ENCODE data around the gene DPEP1. TPM values are rescaled to one million over a fixed set of nuclear protein-coding genes. Genes with fewer than 3 reads are reported as not detected.

The DPEP1 gene
- total RNA-seq, 1 experiment from 2014 or later = 1.1 TPM

DNA sequence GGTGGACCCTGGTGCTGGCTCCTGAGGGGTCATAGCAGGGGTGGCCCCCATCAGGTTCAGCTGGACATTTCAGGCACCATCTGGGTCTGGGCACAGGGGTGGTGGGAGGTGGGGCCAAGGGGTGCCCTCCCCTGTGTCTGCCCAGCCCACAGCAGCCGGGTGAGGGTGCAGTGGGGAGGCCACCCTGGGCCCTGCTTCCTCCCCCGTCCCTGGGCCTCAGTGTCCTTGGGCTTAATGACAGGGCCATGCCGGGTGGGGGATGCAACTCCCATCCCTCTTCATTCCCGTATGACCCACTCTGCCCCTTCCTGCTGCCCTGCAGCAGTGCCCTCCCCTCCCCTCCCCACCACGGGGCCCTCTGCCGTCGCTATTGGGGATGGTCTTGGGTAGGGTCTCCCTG, 27.2 kb upstream of the DPEP1 start:
- Histone ChIP-seq H2AK5ac (ENCODE audit: insufficient read length, low read length) (no peak overlapping the region), H4K8ac (replicated peaks; ENCODE audit: insufficient read length, low read depth, low read length) (no peak overlapping the region), H3K4me1 (ENCODE audit: insufficient read depth, low read length) (no peaks in the 10 kb centered on the region), H3K27me3 (ENCODE audit: insufficient read depth, low read length) (no peaks in the 10 kb centered on the region), H3K4me2 (ENCODE audit: insufficient read depth, insufficient read length, low read length) (no peak overlapping the region), H3K9ac (ENCODE audit: extremely low read depth, insufficient read length, low read length) (no peak overlapping the region), H2BK15ac (ENCODE audit: low read depth, low read length) (no peak overlapping the region), H3K79me2 (ENCODE audit: insufficient read depth, low read length) (no peaks in the 10 kb centered on the region), H3K14ac (ENCODE audit: insufficient read depth, low read length) (no peak overlapping the region), H3K56ac (ENCODE audit: insufficient read length, low read depth, low read length) (no peak overlapping the region), H2BK20ac (ENCODE audit: low read depth, low read length, poor library complexity, severe bottlenecking) (no peak overlapping the region), H2BK5ac (ENCODE audit: insufficient read length, low read length) (no peak overlapping the region), H2BK120ac (ENCODE audit: low read depth, low read length, poor library complexity, severe bottlenecking) (no peak overlapping the region), H2BK12ac (ENCODE audit: insufficient read length, low read depth, low read length) (no peak overlapping the region), H3K23me2 (ENCODE audit: insufficient read length, low read depth, low read length, poor library complexity, severe bottlenecking) (no peaks in the 10 kb centered on the region), H3T11ph (ENCODE audit: low read length) (no peak overlapping the region), H4K91ac (ENCODE audit: insufficient read length, low read depth, low read length) (no peak overlapping the region), H2AFZ (ENCODE audit: low read length) (no peak overlapping the region), H3K4ac (ENCODE audit: low read depth, low read length) (no peak overlapping the region), H4K5ac (ENCODE audit: insufficient read length, low read depth, low read length) (no peak overlapping the region), H3K9me3 (ENCODE audit: control insufficient read depth, low read depth, low read length) (no peaks in the 10 kb centered on the region), H3K23ac (ENCODE audit: insufficient read length, low read depth, low read length) (no peak overlapping the region), H3K79me1 (ENCODE audit: insufficient read depth, low read depth, low read length, poor library complexity, severe bottlenecking) (no peaks in the 10 kb centered on the region), H3K18ac (ENCODE audit: insufficient read length, low read depth, low read length) (no peak overlapping the region), H3K27ac (ENCODE audit: insufficient read length, low read depth, low read length) (no peak overlapping the region), H4K20me1 (ENCODE audit: control insufficient read depth, insufficient read depth, insufficient read length) (no peaks in the 10 kb centered on the region)
- Mint-ChIP-seq H3K36me3 (ENCODE audit: insufficient read depth in 1 of 3, low read depth in 3 of 3) (peaks cover 0 to 9% (median 6%) of the 10 kb centered on the region in 3 experiments; a peak in 5 of 7 replicates), H3K9me3 (peaks cover 3 to 5% of the 10 kb centered on the region in 2 experiments; a peak in 4 of 5 replicates), H3K4me1 (no peaks in the 10 kb centered on the region), H3K27me3 (ENCODE audit: low read depth) (peaks cover 2% of the 10 kb centered on the region), H3K4me3 (no peak overlapping the region), H3K27ac (no peak overlapping the region)
- DNase-seq = no peak
- TF ChIP-seq, protein P1, sequence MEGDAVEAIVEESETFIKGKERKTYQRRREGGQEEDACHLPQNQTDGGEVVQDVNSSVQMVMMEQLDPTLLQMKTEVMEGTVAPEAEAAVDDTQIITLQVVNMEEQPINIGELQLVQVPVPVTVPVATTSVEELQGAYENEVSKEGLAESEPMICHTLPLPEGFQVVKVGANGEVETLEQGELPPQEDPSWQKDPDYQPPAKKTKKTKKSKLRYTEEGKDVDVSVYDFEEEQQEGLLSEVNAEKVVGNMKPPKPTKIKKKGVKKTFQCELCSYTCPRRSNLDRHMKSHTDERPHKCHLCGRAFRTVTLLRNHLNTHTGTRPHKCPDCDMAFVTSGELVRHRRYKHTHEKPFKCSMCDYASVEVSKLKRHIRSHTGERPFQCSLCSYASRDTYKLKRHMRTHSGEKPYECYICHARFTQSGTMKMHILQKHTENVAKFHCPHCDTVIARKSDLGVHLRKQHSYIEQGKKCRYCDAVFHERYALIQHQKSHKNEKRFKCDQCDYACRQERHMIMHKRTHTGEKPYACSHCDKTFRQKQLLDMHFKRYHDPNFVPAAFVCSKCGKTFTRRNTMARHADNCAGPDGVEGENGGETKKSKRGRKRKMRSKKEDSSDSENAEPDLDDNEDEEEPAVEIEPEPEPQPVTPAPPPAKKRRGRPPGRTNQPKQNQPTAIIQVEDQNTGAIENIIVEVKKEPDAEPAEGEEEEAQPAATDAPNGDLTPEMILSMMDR (conservative IDR thresholded peaks at IDR 0.05) = no peak
- WGBS (ENCODE audit: extremely low coverage, insufficient read length, low lambda C conversion rate) = no CpG with 5 or more reads among the region's 7 CpGs

Measured in H9 (cell line).